GM18499 (cell line): ENCODE results near the gene JARID2.

Source experiments
- ATAC-seq: cut with Tn5 transposase; IDR thresholded peaks from one replicate; pipeline ENCODE4 v1.9.1; 2021; ENCODE audit warnings: moderate number of reproducible peaks; ENCODE audit not compliant: insufficient read depth, unreplicated experiment

The JARID2 gene

DNA sequence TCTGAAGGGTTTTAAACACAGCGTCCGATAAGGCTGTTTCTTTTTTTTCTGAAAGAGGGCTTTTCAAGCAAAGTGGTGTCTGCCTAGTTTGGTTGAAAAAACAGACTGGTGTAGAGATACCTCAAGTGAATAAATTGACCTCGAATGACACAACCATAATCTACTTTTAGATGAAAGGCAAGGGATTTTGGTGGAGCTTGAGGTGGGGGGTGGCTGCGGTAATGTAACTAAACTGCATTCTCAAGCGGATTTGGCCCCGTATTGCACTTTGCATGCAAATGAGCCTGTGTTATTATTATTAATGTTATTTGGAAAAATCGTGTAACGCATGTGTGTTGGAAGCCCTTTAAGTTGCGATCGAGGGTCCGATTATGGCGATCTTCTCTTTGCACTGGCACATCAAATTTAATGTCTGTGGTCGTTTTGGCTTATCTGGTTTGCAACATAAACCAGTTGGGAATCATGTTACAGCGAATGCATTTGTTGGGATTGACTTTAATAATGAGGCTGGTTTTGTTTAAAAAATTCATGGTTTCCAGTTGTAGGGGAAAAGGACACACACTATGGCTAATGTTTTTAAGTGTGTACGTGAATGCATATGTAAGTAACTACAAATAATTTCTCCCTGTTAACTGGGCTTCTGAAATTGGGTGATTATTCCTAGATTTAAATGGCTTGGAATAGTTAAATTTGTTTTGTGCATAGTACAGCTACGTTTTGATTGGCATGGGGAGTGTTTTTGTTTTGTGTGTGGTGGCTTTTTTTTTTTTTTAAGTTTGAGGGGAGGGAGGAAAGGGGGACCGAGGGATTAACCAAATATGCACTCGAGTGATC, 1.0 kb downstream of the JARID2 start:
- no peak for ATAC-seq

DNA sequence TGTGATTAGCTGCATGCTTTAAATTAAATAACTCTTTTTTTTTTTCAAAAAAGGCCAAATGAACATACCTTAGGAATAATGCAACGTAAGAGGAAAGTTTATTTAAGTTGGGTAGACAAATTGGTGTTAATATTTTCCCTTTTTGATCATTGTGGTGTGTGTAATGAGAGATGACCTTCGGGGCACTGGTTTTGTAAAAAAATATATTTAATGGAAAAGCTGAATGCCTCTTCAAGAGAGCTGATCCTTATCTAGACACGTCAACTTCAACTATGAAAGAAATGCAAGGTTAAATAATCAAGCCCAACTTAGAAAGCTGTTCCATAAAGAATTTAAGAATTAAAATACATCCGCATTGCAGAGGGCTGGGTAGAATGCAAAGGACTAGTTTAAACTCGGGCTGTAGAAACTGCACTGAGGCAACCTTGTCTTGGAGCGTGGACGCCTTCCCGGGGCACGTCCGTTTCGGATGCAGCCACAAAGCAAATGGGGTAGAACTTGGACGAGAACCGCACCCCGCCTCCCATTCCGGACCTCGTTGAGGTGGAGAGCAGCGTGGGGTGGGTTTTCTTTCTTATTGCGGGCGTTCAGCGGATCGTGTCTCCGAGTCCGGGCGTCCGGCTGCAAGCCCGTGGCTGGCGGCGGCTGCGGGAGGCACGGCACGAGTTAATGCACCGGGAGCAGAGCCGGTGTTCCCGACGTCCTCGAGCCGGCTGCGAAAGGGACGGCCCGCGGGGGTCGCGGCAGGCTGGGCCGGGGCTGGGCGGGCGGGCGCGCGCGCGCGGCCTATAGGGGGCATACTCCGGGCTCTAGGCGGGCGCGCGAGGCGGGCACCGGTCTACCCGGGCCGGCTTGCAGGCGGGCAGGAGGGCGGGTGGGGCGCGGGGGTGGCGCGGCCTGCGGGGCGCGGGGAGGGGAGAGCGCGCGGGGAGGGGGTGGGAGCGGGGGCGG, 1.9 kb downstream of the JARID2 start:
- ATAC-seq = no peak

GRCh38 chr6:15248451-15249370, 2.8 kb downstream of the JARID2 start:
- no peak for ATAC-seq

- no peak for ATAC-seq
Measured at GRCh38 chr6:15249371-15250019, 3.6 kb downstream of the JARID2 start.

DNA sequence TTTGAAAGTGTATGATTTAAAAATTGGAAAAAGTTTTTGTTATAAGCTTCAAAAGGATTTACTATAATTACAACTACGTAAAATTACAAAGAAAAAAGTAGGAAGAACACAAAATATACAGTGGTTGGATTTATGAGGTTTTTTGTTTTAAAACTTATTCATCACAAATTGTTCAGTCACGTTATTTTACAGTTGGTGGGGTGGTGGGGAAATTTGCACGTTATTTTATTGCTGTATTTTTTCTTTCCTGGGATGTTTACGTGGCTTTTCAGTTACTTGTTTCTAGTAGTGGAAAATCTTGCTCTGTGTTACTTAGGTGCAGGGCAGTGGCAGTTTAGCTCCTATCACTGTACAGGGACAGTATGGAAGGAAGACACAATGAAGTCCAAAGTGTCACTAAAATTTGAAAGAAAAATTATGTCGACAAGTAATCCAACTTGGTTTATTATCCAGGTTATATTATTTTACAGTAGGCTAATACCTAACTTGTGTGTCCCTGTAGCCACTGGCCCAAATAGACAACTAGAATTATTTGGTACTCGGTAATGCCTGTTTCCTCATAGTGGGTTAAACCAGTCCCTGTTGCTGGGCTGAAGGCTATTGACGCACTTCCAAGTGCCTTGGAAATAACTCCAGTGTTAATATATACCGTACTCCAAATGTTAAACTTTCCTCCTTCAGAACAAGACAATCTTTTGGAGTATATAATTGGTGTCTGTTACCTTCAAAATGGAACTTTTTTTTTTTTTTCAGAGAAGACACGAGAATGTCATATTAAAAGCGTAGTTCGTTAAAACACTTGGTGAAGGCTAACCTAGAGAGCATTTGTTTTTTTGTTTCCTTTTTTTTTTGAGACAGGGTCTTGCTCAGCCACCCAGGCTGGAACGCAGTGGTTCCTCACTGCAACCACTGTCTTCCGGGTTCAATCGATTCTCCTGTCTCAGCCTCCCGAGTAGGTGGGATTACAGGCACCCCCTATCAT, 4.6 kb downstream of the JARID2 start:
- ATAC-seq = no peak

GRCh38 chr6:15252195-15252594, 6.3 kb downstream of the JARID2 start:
- no peak for ATAC-seq

DNA sequence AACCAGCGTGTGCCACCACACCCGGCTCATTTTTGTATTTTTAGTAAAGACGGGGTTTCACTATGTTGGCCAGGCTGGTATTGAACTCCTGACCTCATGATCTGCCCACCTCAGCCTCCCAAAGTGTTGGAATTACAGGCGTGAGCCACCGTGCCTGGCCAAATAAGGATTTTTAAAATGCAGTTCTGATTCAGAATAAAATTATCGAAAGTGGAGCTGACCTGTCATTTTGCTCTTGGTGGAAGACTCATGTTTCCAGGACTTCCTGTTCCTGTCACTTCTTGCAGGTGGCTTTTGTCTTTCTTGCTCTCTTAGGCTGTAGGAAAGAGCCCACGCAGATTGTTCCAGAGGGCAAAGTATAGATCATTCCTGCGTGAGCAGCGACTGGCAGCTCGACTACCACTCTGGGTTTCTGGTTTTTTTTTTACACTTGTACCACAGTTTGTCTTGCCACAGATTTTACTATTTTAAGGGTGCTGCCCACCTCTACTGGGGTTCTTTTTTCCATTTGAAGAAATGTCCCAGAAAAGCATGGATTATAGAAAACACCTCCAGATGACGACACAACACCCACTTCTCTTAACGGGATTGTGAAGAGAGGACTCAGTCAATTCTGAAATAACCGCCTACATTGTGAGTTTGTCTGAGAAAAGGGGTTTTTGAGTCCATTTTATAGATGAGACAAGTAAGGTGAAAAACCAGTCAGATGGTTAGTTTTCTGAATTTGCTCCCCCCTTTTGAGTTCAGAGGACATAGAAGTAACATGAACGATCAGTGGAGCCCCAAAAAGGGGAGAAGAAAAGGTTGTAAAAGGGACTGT, 7.5 kb downstream of the JARID2 start:
- ATAC-seq = no peak

- no peak for ATAC-seq
Measured at GRCh38 chr6:15254070-15254975, 8.5 kb downstream of the JARID2 start.

DNA sequence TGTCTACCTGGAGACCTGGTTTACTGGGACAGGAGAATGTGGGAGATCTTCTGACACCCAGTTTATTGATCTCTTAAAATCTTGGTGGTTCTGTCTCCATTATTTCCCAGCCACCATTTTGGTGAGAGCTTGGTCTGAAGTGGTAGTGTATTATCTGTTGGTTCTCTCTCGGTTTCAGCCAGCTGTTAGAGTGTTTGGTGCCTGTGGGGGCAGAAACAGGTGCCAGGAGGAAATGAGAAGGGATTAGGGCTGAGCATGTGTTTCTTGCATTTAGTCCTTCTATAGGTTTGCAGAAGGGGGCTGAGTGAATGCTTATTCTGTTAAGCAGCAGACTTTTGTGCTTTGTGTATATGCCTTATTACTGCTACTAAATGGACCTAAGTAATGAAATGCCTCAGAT, 9.6 kb downstream of the JARID2 start:
- no peak for ATAC-seq

GRCh38 chr6:15255909-15256395, 10.1 kb downstream of the JARID2 start:
- ATAC-seq = no peak

- no peak for ATAC-seq
Measured at GRCh38 chr6:15256538-15257271, 10.8 kb downstream of the JARID2 start.

DNA sequence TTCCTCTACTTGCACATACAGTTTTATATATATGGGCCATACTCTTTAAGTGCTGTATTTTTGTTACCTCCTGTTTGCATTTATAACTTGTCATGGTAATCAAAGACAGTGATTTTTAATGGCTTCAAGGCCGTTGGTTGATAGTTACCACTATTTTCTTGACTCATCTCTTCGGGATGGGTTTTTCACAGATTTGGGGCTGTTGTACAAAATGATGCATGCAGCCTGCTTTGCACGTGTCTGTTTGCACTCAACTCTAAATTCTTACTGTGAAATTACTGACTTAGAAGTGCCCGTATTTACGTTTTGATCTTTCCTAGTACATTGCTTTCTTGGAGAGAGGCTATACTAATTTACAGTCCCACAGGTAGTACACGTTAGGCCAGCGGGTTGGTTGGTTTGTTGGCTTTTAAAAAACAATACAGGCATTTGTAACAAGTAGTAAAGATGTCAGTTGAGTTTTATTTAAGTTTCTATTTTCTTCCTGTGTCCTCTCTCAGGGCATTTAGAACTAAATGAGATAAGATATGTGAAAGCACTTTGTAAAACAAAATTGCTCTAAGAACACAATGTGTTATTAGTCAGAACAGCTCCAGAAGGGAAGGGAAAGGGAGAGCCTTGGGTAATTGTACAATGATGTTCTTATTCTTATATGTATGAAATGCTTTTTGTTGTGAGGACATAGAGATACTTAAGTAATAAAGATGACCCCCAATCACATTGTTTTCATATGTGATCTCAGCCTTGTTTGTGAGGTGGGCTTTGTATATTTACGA, 11.7 kb downstream of the JARID2 start:
- no peak for ATAC-seq

GRCh38 chr6:15259766-15260098, 13.9 kb downstream of the JARID2 start:
- no peak for ATAC-seq

DNA sequence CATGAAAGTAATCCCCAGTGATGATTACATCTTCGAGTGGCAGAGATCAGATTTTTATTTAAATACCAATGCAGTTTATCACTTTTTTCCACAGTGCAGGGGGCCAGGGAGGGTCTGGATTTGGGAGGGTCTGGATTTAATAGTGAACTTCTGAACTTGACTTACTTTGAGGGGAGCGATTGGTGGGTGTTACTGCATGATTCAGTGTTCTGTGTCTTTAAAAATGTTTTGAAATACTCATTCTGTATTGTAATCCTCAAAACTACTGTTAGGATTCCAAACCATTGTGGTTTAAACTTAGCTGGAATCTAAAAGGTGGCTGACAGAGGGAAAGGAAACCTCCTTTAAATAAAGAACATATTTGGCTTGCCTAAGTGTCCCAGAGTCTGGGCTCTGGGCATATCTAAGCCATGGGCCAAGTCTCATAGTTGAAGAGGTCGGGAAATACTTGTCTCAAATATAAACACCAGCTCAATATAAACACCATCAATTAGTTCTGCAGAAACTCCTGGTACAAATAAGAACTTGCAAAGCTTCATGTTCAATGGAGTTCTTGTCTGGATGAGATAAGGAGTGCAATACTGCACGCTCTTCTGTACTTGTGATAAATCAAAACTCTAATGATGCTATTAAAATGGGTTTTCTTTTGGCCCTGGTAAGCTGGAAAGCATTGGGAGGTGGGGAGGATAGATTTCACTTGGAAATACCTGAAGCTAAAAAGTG, 14.4 kb downstream of the JARID2 start:
- no peak for ATAC-seq
